GM19438 (cell line): ENCODE measurements around the gene OTOF.

Source experiments
- ATAC-seq: cut with Tn5 transposase; IDR thresholded peaks from one replicate; pipeline ENCODE4 v1.9.1; 2021; ENCODE audit warnings: low read depth; ENCODE audit not compliant: unreplicated experiment

Gene OTOF

GRCh38 chr2:26503231-26503880, 25.4 kb upstream of the OTOF start:
- ATAC-seq: peak; percentile 74

- ATAC-seq: no peak
Observed at GRCh38 chr2:26500406-26500805, 22.5 kb upstream of the OTOF start.

GRCh38 chr2:26495705-26496297, 17.9 kb upstream of the OTOF start:
- no peak for ATAC-seq

GRCh38 chr2:26494891-26495290, 17.0 kb upstream of the OTOF start:
- no peak for ATAC-seq

GRCh38 chr2:26494199-26494598, 16.3 kb upstream of the OTOF start:
- ATAC-seq: no peak

GRCh38 chr2:26493566-26493965, 15.6 kb upstream of the OTOF start:
- no peak for ATAC-seq

- ATAC-seq: no peak
Observed at GRCh38 chr2:26492749-26493515, 15.0 kb upstream of the OTOF start.

GRCh38 chr2:26491563-26492167, 13.7 kb upstream of the OTOF start:
- ATAC-seq: no peak

- no peak for ATAC-seq
Observed at GRCh38 chr2:26489213-26489850, 11.4 kb upstream of the OTOF start.

GRCh38 chr2:26488463-26489212, 10.7 kb upstream of the OTOF start:
- no peak for ATAC-seq

- ATAC-seq: no peak
Observed at GRCh38 chr2:26487192-26487591, 9.3 kb upstream of the OTOF start.

GRCh38 chr2:26486789-26487188, 8.9 kb upstream of the OTOF start:
- no peak for ATAC-seq

GRCh38 chr2:26485725-26486418, 7.9 kb upstream of the OTOF start:
- no peak for ATAC-seq

- no peak for ATAC-seq
Observed at GRCh38 chr2:26485099-26485498, 7.2 kb upstream of the OTOF start.

- ATAC-seq: no peak
Observed at GRCh38 chr2:26484579-26484978, 6.7 kb upstream of the OTOF start.

- no peak for ATAC-seq
Observed at GRCh38 chr2:26483957-26484565, 6.1 kb upstream of the OTOF start.

- ATAC-seq: no peak
Observed at GRCh38 chr2:26483516-26483915, 5.6 kb upstream of the OTOF start.

GRCh38 chr2:26483027-26483326, 5.1 kb upstream of the OTOF start:
- ATAC-seq: no peak

GRCh38 chr2:26482211-26483026, 4.5 kb upstream of the OTOF start:
- ATAC-seq: no peak
